ENCODE measurements around the gene SCAND1.

Gene SCAND1

GRCh38 chr20:35903843-35904242 is 50.5 kb downstream of the SCAND1 start:
- no peak for DNase-seq

Measured in NCI-H345 (cell line).